Astrocyte of the cerebellum (primary cell): ENCODE data around the gene NLRC5.

Experiments
- DNase-seq: peaks from one replicate; pipeline ENCODE4 v3.0.0-alpha.2; 2011; ENCODE audit warnings: low read depth
- H3K4me3 ChIP-seq: 2 replicates; pipeline ENCODE4 v1.5.1; 2011; ENCODE audit warnings: mild to moderate bottlenecking, low read depth, low read length, moderate library complexity
- in situ Hi-C: cut with HindIII; loops from 2 replicates; pipeline ENCODE4 v1.10.0; 2017; ENCODE audit warnings: low sequenced_read_pairs
- TF ChIP-seq, protein P1 (sequence below): IDR thresholded peaks from 2 replicates; pipeline ENCODE4 v1.5.1; 2012; ENCODE audit warnings: low read length, low read depth, moderate library complexity, mild to moderate bottlenecking; ENCODE audit errors: missing control alignments

The NLRC5 gene

GRCh38 chr16:56993204-56993603, 3.8 kb downstream of the NLRC5 start:
- TF ChIP-seq, protein P1, sequence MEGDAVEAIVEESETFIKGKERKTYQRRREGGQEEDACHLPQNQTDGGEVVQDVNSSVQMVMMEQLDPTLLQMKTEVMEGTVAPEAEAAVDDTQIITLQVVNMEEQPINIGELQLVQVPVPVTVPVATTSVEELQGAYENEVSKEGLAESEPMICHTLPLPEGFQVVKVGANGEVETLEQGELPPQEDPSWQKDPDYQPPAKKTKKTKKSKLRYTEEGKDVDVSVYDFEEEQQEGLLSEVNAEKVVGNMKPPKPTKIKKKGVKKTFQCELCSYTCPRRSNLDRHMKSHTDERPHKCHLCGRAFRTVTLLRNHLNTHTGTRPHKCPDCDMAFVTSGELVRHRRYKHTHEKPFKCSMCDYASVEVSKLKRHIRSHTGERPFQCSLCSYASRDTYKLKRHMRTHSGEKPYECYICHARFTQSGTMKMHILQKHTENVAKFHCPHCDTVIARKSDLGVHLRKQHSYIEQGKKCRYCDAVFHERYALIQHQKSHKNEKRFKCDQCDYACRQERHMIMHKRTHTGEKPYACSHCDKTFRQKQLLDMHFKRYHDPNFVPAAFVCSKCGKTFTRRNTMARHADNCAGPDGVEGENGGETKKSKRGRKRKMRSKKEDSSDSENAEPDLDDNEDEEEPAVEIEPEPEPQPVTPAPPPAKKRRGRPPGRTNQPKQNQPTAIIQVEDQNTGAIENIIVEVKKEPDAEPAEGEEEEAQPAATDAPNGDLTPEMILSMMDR, result no peak
- in situ Hi-C loops, result no loop called here
- H3K4me3 ChIP-seq, result no peak overlapping the region
- DNase-seq, result no peak

GRCh38 chr16:56994311-56994710, 5.0 kb downstream of the NLRC5 start:
- DNase-seq, result no peak
- in situ Hi-C loops, result no loop called here

DNA sequence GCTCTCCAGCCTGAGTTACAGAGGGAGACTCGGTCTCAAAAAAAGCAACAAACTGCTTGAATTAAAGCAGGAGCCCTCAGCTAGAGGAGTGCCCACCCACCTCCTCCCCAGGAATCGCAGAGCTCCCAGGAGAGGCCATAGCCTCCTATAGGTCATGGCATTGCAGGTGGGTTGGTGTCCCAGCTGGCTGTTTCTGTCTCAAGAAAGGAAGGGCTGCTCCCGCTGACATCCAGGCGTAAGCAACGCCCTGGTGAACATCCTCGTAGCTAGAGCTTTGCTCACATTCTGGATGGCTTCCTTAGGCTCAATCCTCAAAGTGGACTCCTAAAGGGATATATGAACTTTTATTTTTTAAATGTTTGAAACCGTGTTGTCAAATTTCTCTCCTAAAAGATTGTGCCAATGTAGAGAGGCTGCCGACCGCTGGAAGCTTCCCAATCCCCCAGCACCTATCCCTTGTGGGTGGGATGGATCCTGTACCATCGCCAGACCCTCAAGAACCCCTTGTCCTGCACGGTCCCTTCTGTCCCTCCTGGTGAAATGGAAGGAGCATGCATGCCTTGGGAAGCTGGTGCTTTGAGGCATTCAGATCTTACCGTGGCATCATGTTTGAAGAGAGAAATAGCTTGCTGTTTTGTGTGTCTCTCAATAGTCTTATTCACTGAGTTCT, 5.9 kb downstream of the NLRC5 start:
- no peak for DNase-seq
- TF ChIP-seq, protein P1, result no peak
- in situ Hi-C loops, result loop anchor here (5.0 kb wide), 1 partner anchor 57 kb away; no protein-coding TSS in a partner anchor
- no peak overlapping the region for H3K4me3 ChIP-seq

More at GRCh38 chr16:56994311-56994710, 5.0 kb downstream of the NLRC5 start:
- no peak overlapping the region for H3K4me3 ChIP-seq
- TF ChIP-seq, protein P1, result no peak

DNA sequence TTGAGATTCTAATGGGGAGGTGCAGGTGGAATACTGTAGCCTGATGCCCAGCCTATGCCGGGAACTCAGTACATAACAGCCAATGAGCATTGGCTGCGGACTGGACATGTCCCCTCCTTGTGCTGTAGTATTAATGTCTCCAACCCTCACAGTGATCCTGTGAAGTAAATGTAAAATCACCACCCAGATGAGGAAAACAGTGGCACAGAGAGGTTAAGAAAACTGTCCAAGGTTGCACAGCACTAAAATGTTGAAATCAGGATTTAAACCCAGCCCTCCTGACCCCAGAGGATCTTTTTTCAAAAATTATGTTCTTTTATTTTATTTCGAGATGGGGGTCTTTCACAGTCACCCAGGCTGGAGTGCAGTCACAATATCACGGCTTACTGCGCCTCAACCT, 7.9 kb downstream of the NLRC5 start:
- DNase-seq, result no peak
- in situ Hi-C loops, result loop anchor here (5.0 kb wide), 1 partner anchor 55 kb away; no protein-coding TSS in a partner anchor
- H3K4me3 ChIP-seq, result no peak overlapping the region
- TF ChIP-seq, protein P1, result no peak

DNA sequence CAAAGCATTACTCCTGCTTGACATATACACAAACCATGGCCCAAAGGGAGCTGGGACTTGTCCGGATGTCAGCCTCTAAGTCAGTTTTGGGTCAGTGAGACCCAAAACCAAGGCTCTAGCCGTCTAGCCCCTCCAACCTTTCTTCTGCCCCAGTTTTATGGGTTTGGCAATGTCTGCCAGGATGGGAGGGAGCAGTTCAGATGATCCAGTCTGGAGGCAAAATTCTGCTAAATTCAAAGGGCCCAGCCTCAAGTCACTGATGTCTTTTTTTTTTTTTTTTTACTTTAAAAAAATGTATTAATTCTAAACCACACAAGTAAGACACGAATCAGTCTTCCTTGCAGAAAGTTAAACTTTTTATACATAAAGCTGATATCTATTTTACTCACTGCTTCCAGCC, 8.6 kb downstream of the NLRC5 start:
- in situ Hi-C loops, result loop anchor here (5.0 kb wide), 1 partner anchor 54 kb away; no protein-coding TSS in a partner anchor
- no peak for DNase-seq
- no peak overlapping the region for H3K4me3 ChIP-seq
- TF ChIP-seq, protein P1, result no peak

GRCh38 chr16:56998352-56998751, 9.0 kb downstream of the NLRC5 start:
- no peak overlapping the region for H3K4me3 ChIP-seq
- in situ Hi-C loops, result loop anchor here (5.0 kb wide), 1 partner anchor 54 kb away; no protein-coding TSS in a partner anchor
- TF ChIP-seq, protein P1, result no peak

More at GRCh38 chr16:56998352-56998751, 9.0 kb downstream of the NLRC5 start:
- DNase-seq, result no peak
